GM19328 (cell line): ENCODE measurements around the gene ANO1.

ENCODE experiments used
- ATAC-seq: cut with Tn5 transposase; IDR thresholded peaks from one replicate; pipeline ENCODE4 v1.9.1; 2021; ENCODE audit warnings: mild to moderate bottlenecking, moderate library complexity; ENCODE audit not compliant: unreplicated experiment

Gene ANO1

GRCh38 chr11:70111269-70112016 lies 33.3 kb downstream of the ANO1 start:
- ATAC-seq = no peak

- no peak for ATAC-seq
These were observed 33.9 kb downstream of the ANO1 start for GRCh38 chr11:70112017-70112434.

- no peak for ATAC-seq
These were observed 35.7 kb downstream of the ANO1 start for GRCh38 chr11:70113801-70114200.

GRCh38 chr11:70115778-70116177 lies 37.7 kb downstream of the ANO1 start:
- ATAC-seq = no peak

- no peak for ATAC-seq
These were observed 38.4 kb downstream of the ANO1 start for GRCh38 chr11:70116386-70117065.

GRCh38 chr11:70117567-70118145 lies 39.5 kb downstream of the ANO1 start:
- ATAC-seq = no peak

GRCh38 chr11:70118642-70119041 lies 40.5 kb downstream of the ANO1 start:
- no peak for ATAC-seq

GRCh38 chr11:70119502-70119901 lies 41.4 kb downstream of the ANO1 start:
- no peak for ATAC-seq

GRCh38 chr11:70120674-70121073 lies 42.6 kb downstream of the ANO1 start:
- no peak for ATAC-seq

- ATAC-seq = no peak
These were observed 44.5 kb downstream of the ANO1 start for GRCh38 chr11:70122490-70123198.

- no peak for ATAC-seq
These were observed 45.6 kb downstream of the ANO1 start for GRCh38 chr11:70123711-70124110.

- ATAC-seq = no peak
These were observed 46.3 kb downstream of the ANO1 start for GRCh38 chr11:70124321-70125000.

- no peak for ATAC-seq
These were observed 48.4 kb downstream of the ANO1 start for GRCh38 chr11:70126494-70126893.

- no peak for ATAC-seq
These were observed 49.7 kb downstream of the ANO1 start for GRCh38 chr11:70127653-70128434.

GRCh38 chr11:70128435-70128906 lies 50.4 kb downstream of the ANO1 start:
- ATAC-seq = no peak

- no peak for ATAC-seq
These were observed 51.0 kb downstream of the ANO1 start for GRCh38 chr11:70129051-70129592.

- ATAC-seq = no peak
These were observed 52.5 kb downstream of the ANO1 start for GRCh38 chr11:70130636-70131035.

- ATAC-seq = no peak
These were observed 53.6 kb downstream of the ANO1 start for GRCh38 chr11:70131606-70132190.

- no peak for ATAC-seq
These were observed 54.5 kb downstream of the ANO1 start for GRCh38 chr11:70132641-70133040.
